ENCODE data around the gene ASB16. TPM values are rescaled to one million over a fixed set of nuclear protein-coding genes. Genes with fewer than 3 reads are reported as not detected.
A peak's percentile ranks its signal among the peaks of the same experiment; 100 is the strongest.

The ASB16 gene
- total and polyA plus RNA-seq, 9 of the 15 experiments (the other 6 are each of a cell fraction or from before 2014, with no cell fraction given), result 0.03 to 0.07 TPM; not detected in 7

DNA sequence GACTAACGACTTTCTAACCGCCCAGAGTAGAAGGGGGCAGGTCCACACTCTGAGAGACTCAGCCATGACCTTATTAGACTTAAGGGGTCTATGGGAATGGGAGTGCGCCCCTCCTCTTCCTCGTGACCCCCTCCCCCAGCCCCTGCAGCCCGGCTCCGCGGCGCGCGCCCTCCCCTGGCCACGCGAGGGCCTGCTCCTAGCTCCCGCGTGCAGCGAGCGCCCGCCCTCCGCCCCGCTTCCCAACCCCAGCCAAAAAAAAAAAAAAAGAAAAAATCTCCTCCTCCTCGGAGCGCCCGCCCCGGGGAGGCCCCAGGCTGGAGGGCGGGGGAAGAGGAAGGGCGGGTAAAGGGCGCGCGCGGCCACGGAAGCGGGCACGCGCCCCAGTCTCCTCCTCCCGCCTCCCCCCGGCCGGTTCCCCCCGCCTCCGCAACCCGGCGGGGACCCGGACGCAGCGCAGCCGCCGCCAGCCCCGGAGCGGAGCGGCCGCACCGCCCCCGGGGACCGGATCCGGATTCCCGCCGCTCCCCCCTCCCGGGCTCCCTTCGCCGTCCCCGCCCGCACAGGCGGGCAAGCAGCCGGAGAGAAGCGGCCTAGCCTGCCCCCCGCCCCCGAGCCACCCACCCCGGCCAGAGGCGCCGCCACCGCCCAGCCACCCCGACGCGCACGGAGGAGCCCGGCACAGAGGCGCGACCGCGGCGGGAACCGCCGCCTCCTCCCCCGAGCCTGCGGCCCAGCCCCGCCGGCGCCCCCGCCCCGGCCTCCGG is 48.0 kb downstream of the ASB16 start (continued):
- no peak for TF ChIP-seq POU5F1 (IDR thresholded peaks at IDR 0.05; ENCODE audit: borderline replicate concordance, low read depth, low read length, partially characterized antibody)
- no peak for TF ChIP-seq YBX1 (IDR thresholded peaks at IDR 0.05)
- no peak for TF ChIP-seq HDAC6 (IDR thresholded peaks at IDR 0.05; ENCODE audit: low read depth, low read length)
- peak; percentile 26 for TF ChIP-seq HNRNPK (IDR thresholded peaks at IDR 0.05; ENCODE audit: low read depth, low read length, poor library complexity, severe bottlenecking)
- TF ChIP-seq, protein P1, sequence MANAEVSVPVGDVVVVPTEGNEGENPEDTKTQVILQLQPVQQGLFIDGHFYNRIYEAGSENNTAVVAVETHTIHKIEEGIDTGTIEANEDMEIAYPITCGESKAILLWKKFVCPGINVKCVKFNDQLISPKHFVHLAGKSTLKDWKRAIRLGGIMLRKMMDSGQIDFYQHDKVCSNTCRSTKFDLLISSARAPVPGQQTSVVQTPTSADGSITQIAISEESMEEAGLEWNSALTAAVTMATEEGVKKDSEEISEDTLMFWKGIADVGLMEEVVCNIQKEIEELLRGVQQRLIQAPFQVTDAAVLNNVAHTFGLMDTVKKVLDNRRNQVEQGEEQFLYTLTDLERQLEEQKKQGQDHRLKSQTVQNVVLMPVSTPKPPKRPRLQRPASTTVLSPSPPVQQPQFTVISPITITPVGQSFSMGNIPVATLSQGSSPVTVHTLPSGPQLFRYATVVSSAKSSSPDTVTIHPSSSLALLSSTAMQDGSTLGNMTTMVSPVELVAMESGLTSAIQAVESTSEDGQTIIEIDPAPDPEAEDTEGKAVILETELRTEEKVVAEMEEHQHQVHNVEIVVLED (CRISPR knock-in tag; IDR thresholded peaks at IDR 0.05), result no peak

DNA sequence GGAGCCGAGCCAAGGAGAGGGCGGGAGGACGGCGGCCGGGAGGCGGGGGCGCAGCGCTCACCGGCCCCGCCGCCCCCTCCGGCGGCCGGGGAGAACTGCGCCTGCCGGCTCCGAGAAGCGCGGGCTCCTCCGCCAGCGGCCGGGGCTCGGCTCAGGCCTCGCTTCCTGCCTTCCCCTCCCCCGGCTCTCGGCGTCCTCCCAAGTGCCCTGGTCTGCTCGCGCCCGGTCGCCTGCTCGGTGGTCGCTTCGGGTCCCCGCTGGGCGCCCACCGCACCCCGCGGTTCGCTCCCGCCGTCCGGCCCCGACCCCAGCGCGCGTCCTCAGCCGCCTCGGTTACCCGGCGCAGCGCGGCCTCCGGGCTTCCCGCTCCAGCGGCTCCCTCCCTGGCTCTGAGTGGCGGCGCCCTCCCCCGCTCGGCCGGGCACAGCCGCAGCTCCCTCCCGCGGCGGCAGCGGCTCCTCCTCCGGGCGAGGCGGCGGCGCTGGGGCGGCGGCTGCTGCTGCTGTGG is 48.7 kb downstream of the ASB16 start:
- H3K4me3 ChIP-seq, result peak overlapping the region; percentile 83
- in situ Hi-C loops (cut with MboI) (no loop called here), intact Hi-C loops (cut with micrococcal nuclease) (no loop called here)
- DNase-seq (ENCODE audit: extremely low read depth in 1 of 4, low spot score in 3 of 4), result peak in 3 of 4 experiments; percentile 74 to 79 (median 76)
- WGBS (ENCODE audit: insufficient coverage, low coverage, missing lambda C conversion rate), result 1% methylated on average over 39 of the region's 73 CpGs
- H4K20me1 ChIP-seq (replicated peaks; ENCODE audit: control insufficient read depth, insufficient read depth, low read length), result no peaks in the 10 kb centered on the region
- H3K9me3 ChIP-seq (replicated peaks; ENCODE audit: control insufficient read depth, insufficient read depth, low read depth, low read length), result no peaks in the 10 kb centered on the region
- H3K9me1 ChIP-seq (ENCODE audit: control insufficient read depth, insufficient read depth, low read length), result no peaks in the 10 kb centered on the region
- peak overlapping the region; percentile 98 for H3K27ac ChIP-seq (ENCODE audit: extremely low read depth, low read depth, low read length)
- no peak overlapping the region; the same call in 1 of the 2 replicates for H2AFZ ChIP-seq (ENCODE audit: low read depth, low read length)
- peak overlapping the region; percentile 80; the same call in 1 of the 2 replicates for H3K4me2 ChIP-seq (ENCODE audit: insufficient read depth, low read length)
- peak; percentile 53 for ATAC-seq
- CTCF ChIA-PET (ENCODE audit: low intra/inter-chr PET ratio), result interaction anchor here (0.6 to 1.2 kb wide), 2 partner anchors 9 to 41 kb away, joined by 3 to 4 read pairs; no protein-coding TSS in a partner anchor
- no TSS peak for BruUV-seq (replicated peaks)
- FAIRE-seq, result no peak
- peak overlapping the region; percentile 88 to 95; a peak in 3 of 4 replicates for H3K9ac ChIP-seq (ENCODE audit: insufficient read depth in 1 of 2, low read depth in 2 of 2, low read length in 2 of 2)
- no peaks in the 10 kb centered on the region for H3K27me3 ChIP-seq (ENCODE audit: control insufficient read depth in 2 of 2, insufficient read depth in 2 of 2, low read length in 2 of 2)
- POLR2A ChIA-PET, result interaction anchor here (0.6 to 2.8 kb wide), 10 partner anchors 8 to 411 kb away, joined by 3 to 16 read pairs (median 3); partner anchors contain the start of gene SLC25A39
- peaks cover 47% of the 10 kb centered on the region for H3K79me2 ChIP-seq (ENCODE audit: control insufficient read depth, insufficient read depth, low read length)
- H3K4me1 ChIP-seq (replicated peaks in 1 of 2; ENCODE audit: control insufficient read depth in 2 of 2, insufficient read depth in 2 of 2, low read length in 2 of 2), result peaks cover 16 to 32% of the 10 kb centered on the region in 2 experiments
- peaks cover 38% of the 10 kb centered on the region for H3K36me3 ChIP-seq (ENCODE audit: control insufficient read depth, insufficient read depth, low read length)
- TF ChIP-seq ZC3H4 (CRISPR knock-in tag; IDR thresholded peaks at IDR 0.05; ENCODE audit: borderline replicate concordance) (no peak), TAL1 (IDR thresholded peaks at IDR 0.05) (no peak), RBFOX2 (IDR thresholded peaks at IDR 0.05; ENCODE audit: low read depth, low read length) (peak; percentile 82), POLR2AphosphoS2 (IDR thresholded peaks at IDR 0.05; ENCODE audit: low read length) (no peak), ZFX (CRISPR knock-in tag; IDR thresholded peaks at IDR 0.05) (peak; percentile 71), POLR2G (IDR thresholded peaks at IDR 0.05; ENCODE audit: low read depth, low read length) (peak; percentile 89), ETS2 (tag; IDR thresholded peaks at IDR 0.05; ENCODE audit: borderline replicate concordance, poor library complexity, severe bottlenecking) (peak; percentile 38), SMAD4 (CRISPR knock-in tag; conservative IDR thresholded peaks at IDR 0.05) (peak; percentile 90), EHMT2 (IDR thresholded peaks at IDR 0.05) (no peak), JUN (IDR thresholded peaks at IDR 0.05; ENCODE audit: borderline replicate concordance, low read depth, low read length) (no peak), JUN (CRISPR knock-in tag; IDR thresholded peaks at IDR 0.05; ENCODE audit: borderline replicate concordance) (no peak), FOXA3 (CRISPR knock-in tag; conservative IDR thresholded peaks at IDR 0.05 in 1 of 2, IDR thresholded peaks at IDR 0.05 in 1 of 2) (no peak)
- TF ChIP-seq, protein P2, sequence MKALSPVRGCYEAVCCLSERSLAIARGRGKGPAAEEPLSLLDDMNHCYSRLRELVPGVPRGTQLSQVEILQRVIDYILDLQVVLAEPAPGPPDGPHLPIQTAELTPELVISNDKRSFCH (CRISPR knock-in tag; IDR thresholded peaks at IDR 0.05), result no peak
- TF ChIP-seq, protein P2 (tag; IDR thresholded peaks at IDR 0.05), result peak; percentile 65; the same call in 1 of the 2 replicates
